ENCODE results near the gene RASSF7. TPM values are rescaled to one million over a fixed set of nuclear protein-coding genes. Genes with fewer than 3 reads are reported as not detected.

Gene RASSF7
- total RNA-seq, 1 donor from 2014 or later, result 32.3 TPM

GRCh38 chr11:587978-588380 is 27.2 kb downstream of the RASSF7 start:
- DNase-seq (ENCODE audit: low read depth) (peak; percentile 42), FAIRE-seq (no peak)
- H3K9ac ChIP-seq (ENCODE audit: low read length), result no peak overlapping the region
- Mint-ChIP-seq H3K9me3 (ENCODE audit: unreplicated experiment) (no peaks in the 10 kb centered on the region), H3K27me3 (ENCODE audit: low read depth, unreplicated experiment) (no peaks in the 10 kb centered on the region), H3K27ac (ENCODE audit: unreplicated experiment) (peak overlapping the region; percentile 99), H3K36me3 (ENCODE audit: low read depth, unreplicated experiment) (peaks cover 29% of the 10 kb centered on the region), H3K4me3 (ENCODE audit: unreplicated experiment) (peak overlapping the region; percentile 31), H3K4me1 (ENCODE audit: low read depth, unreplicated experiment) (peaks cover 25% of the 10 kb centered on the region)
- H3K79me2 ChIP-seq (ENCODE audit: insufficient read depth, low read length), result peaks cover 71% of the 10 kb centered on the region
- no peaks in the 10 kb centered on the region for H3K9me3 ChIP-seq (ENCODE audit: insufficient read depth, low read depth, low read length)
- H3K4me3 ChIP-seq (ENCODE audit: insufficient read depth, low read depth, low read length), result no peak overlapping the region
- H3K36me3 ChIP-seq (ENCODE audit: insufficient read depth, low read length), result peaks cover 27% of the 10 kb centered on the region
- H3K27ac ChIP-seq (ENCODE audit: low read depth, low read length), result peak overlapping the region; percentile 53
- H4K20me1 ChIP-seq (ENCODE audit: insufficient read depth, low read length), result peaks cover 78% of the 10 kb centered on the region
- TF ChIP-seq CTCF (IDR thresholded peaks at IDR 0.05; ENCODE audit: insufficient read depth, low read depth, low read length), result no peak
- no peak for TF ChIP-seq EZH2 (IDR thresholded peaks at IDR 0.05; ENCODE audit: insufficient read depth, low read length)
- H3K27me3 ChIP-seq (ENCODE audit: insufficient read depth, low read length), result no peaks in the 10 kb centered on the region
- H2AFZ ChIP-seq (ENCODE audit: low read depth, low read length), result no peak overlapping the region
- peaks cover 11% of the 10 kb centered on the region for H3K4me1 ChIP-seq (ENCODE audit: insufficient read depth, low read length)
- H3K4me2 ChIP-seq (ENCODE audit: low read length), result peak overlapping the region; percentile 48

- H3K27ac Mint-ChIP-seq (ENCODE audit: unreplicated experiment), result no peak overlapping the region
- H2AFZ ChIP-seq (ENCODE audit: low read depth, low read length), result no peak overlapping the region
- H3K4me1 ChIP-seq (ENCODE audit: insufficient read depth, low read length), result peaks cover 11% of the 10 kb centered on the region
- H3K4me1 Mint-ChIP-seq (ENCODE audit: low read depth, unreplicated experiment), result peaks cover 25% of the 10 kb centered on the region
- H3K4me3 ChIP-seq (ENCODE audit: insufficient read depth, low read depth, low read length), result no peak overlapping the region
- no peaks in the 10 kb centered on the region for H3K27me3 Mint-ChIP-seq (ENCODE audit: low read depth, unreplicated experiment)
- peaks cover 65% of the 10 kb centered on the region for H3K79me2 ChIP-seq (ENCODE audit: insufficient read depth, low read length)
- no peak overlapping the region for H3K4me2 ChIP-seq (ENCODE audit: low read length)
- H3K27me3 ChIP-seq (ENCODE audit: insufficient read depth, low read length), result no peaks in the 10 kb centered on the region
- DNase-seq (ENCODE audit: low read depth) (no peak), FAIRE-seq (no peak)
- peaks cover 75% of the 10 kb centered on the region for H4K20me1 ChIP-seq (ENCODE audit: insufficient read depth, low read length)
- H3K36me3 ChIP-seq (ENCODE audit: insufficient read depth, low read length), result peaks cover 31% of the 10 kb centered on the region
- H3K9me3 Mint-ChIP-seq (ENCODE audit: unreplicated experiment), result no peaks in the 10 kb centered on the region
- H3K36me3 Mint-ChIP-seq (ENCODE audit: low read depth, unreplicated experiment), result peaks cover 26% of the 10 kb centered on the region
- TF ChIP-seq CTCF (IDR thresholded peaks at IDR 0.05; ENCODE audit: insufficient read depth, low read depth, low read length) (no peak), EZH2 (IDR thresholded peaks at IDR 0.05; ENCODE audit: insufficient read depth, low read length) (no peak)
- H3K4me3 Mint-ChIP-seq (ENCODE audit: unreplicated experiment), result no peak overlapping the region
- H3K27ac ChIP-seq (ENCODE audit: low read depth, low read length), result no peak overlapping the region
- H3K9ac ChIP-seq (ENCODE audit: low read length), result no peak overlapping the region
- no peaks in the 10 kb centered on the region for H3K9me3 ChIP-seq (ENCODE audit: insufficient read depth, low read depth, low read length)
Observed at GRCh38 chr11:589798-590197, 29.0 kb downstream of the RASSF7 start.

- Mint-ChIP-seq H3K4me3 (ENCODE audit: unreplicated experiment) (no peak overlapping the region), H3K36me3 (ENCODE audit: low read depth, unreplicated experiment) (peaks cover 33% of the 10 kb centered on the region), H3K27ac (ENCODE audit: unreplicated experiment) (no peak overlapping the region), H3K9me3 (ENCODE audit: unreplicated experiment) (no peaks in the 10 kb centered on the region), H3K27me3 (ENCODE audit: low read depth, unreplicated experiment) (no peaks in the 10 kb centered on the region), H3K4me1 (ENCODE audit: low read depth, unreplicated experiment) (peaks cover 25% of the 10 kb centered on the region)
- Histone ChIP-seq H3K9me3 (ENCODE audit: insufficient read depth, low read depth, low read length) (no peaks in the 10 kb centered on the region), H3K9ac (ENCODE audit: low read length) (no peak overlapping the region), H3K4me3 (ENCODE audit: insufficient read depth, low read depth, low read length) (no peak overlapping the region), H3K27me3 (ENCODE audit: insufficient read depth, low read length) (no peaks in the 10 kb centered on the region), H3K79me2 (ENCODE audit: insufficient read depth, low read length) (peaks cover 67% of the 10 kb centered on the region), H3K4me1 (ENCODE audit: insufficient read depth, low read length) (peaks cover 11% of the 10 kb centered on the region), H3K4me2 (ENCODE audit: low read length) (no peak overlapping the region), H4K20me1 (ENCODE audit: insufficient read depth, low read length) (peaks cover 80% of the 10 kb centered on the region), H2AFZ (ENCODE audit: low read depth, low read length) (no peak overlapping the region), H3K27ac (ENCODE audit: low read depth, low read length) (no peak overlapping the region), H3K36me3 (ENCODE audit: insufficient read depth, low read length) (peaks cover 29% of the 10 kb centered on the region)
- TF ChIP-seq CTCF (IDR thresholded peaks at IDR 0.05; ENCODE audit: insufficient read depth, low read depth, low read length) (no peak), EZH2 (IDR thresholded peaks at IDR 0.05; ENCODE audit: insufficient read depth, low read length) (no peak)
- no peak for DNase-seq (ENCODE audit: low read depth)
- FAIRE-seq, result no peak
Observed at GRCh38 chr11:590997-591396, 30.2 kb downstream of the RASSF7 start.
